ENCODE measurements around the gene PAK2. TPM values are rescaled to one million over a fixed set of nuclear protein-coding genes. Genes with fewer than 3 reads are reported as not detected.
"Not testable (repeated sequence)": the region's sequence is repeated elsewhere in the genome, so short reads cannot be mapped to it uniquely, and the experiment has no call there.

The PAK2 gene
- total RNA-seq, 1 experiment from 2014 or later, result 70.4 TPM

DNA sequence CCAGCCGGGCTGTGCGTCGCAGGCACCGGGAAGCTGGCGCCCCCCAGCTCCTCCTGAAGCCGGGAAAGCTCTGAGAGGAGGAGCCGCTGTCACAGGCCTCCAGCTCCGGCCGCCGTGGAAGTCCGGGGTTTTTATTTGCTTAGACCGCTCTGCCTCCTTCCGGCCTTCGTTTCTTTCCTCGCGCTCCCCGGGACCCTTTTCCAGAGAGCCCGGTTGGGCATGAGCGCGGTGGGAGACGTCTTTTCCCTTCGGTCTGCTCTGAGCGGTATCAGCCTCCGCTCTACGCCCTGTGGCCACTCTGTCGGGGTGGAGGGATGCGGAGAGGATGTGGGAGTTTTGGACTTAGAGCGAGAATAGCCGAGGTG is 128.6 kb downstream of the PAK2 start:
- peaks cover 27% of the 10 kb centered on the region for H3K36me3 Mint-ChIP-seq (ENCODE audit: insufficient read depth, unreplicated experiment)
- TF ChIP-seq CTCF (IDR thresholded peaks at IDR 0.05; ENCODE audit: unreplicated experiment), result no peak
- H3K27ac Mint-ChIP-seq (ENCODE audit: unreplicated experiment), result peak overlapping the region; percentile 52
- DNase-seq, result peak; percentile 12
- peak overlapping the region; percentile 88 for H3K4me3 Mint-ChIP-seq (ENCODE audit: low read depth, unreplicated experiment)
- CTCF ChIA-PET, result interaction anchor here (1.4 to 1.6 kb wide), 2 partner anchors 11 to 259 kb away, joined by 3 read pairs; no protein-coding TSS in a partner anchor
- intact Hi-C loops (cut with micrococcal nuclease; ENCODE audit: unreplicated experiment), result no loop called here
- no peaks in the 10 kb centered on the region for H3K9me3 Mint-ChIP-seq (ENCODE audit: low read depth, unreplicated experiment)
- no peaks in the 10 kb centered on the region for H3K27me3 Mint-ChIP-seq (ENCODE audit: unreplicated experiment)
- no peaks in the 10 kb centered on the region for H3K4me1 Mint-ChIP-seq (ENCODE audit: low read depth, unreplicated experiment)
- BruUV-seq (replicated peaks), result no TSS peak

DNA sequence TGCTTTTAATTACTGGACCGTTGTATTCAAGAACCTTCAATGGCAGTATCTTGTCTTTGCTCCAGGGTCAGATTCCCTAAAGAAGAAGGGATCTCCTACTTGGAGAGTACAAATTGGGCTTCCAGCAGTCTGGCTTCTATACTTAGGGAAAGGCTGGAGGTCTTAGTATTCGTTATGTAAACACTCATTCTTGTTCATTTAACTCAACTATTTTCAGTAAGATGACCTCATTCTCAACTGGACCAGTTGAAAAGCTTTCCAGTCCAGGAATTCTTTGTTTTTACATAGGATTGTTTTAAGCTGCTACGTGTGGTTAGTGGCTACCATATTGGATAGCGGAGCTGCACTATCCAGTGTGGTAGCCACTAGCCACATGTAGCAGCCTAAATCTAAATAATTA is 132.7 kb downstream of the PAK2 start:
- Mint-ChIP-seq H3K27ac (ENCODE audit: unreplicated experiment) (no peak overlapping the region), H3K9me3 (ENCODE audit: low read depth, unreplicated experiment) (no peaks in the 10 kb centered on the region), H3K4me1 (ENCODE audit: low read depth, unreplicated experiment) (peaks cover 12% of the 10 kb centered on the region), H3K36me3 (ENCODE audit: insufficient read depth, unreplicated experiment) (peaks cover 24% of the 10 kb centered on the region), H3K27me3 (ENCODE audit: unreplicated experiment) (no peaks in the 10 kb centered on the region), H3K4me3 (ENCODE audit: low read depth, unreplicated experiment) (no peak overlapping the region)
- no peak for DNase-seq
- CTCF ChIA-PET, result no interaction called here
- no TSS peak for BruUV-seq (replicated peaks)
- intact Hi-C loops (cut with micrococcal nuclease; ENCODE audit: unreplicated experiment), result no loop called here
- TF ChIP-seq CTCF (IDR thresholded peaks at IDR 0.05; ENCODE audit: unreplicated experiment), result no peak

DNA sequence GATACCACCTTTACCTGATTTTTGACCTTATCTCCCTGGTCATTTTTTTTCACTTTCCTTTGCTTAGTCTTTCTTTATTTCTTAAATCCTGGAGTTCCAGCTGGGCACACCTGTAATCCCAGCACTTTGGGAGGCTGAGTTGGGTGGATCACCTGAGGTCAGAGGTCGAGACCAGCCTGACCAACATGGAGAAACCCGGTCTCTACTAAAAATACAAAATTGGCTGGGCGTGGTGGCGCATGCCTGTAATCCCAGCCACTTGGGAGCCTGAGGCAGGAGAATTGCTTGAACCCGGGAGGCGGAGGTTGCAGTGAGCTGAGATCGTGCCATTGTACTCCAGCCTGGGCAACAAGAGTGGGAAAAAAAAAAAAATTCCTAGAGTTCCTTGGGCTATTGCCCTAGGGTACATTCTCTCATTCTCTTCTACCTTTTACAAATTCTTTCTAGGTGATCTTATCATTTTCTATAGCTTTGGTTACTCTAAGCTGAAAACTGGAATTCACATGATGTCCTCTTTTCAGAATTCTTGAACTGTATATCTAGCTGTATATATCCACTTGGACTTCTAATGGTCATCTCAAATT is 134.9 kb downstream of the PAK2 start:
- H3K4me1 Mint-ChIP-seq (ENCODE audit: low read depth, unreplicated experiment), result peaks cover 12% of the 10 kb centered on the region
- intact Hi-C loops (cut with micrococcal nuclease; ENCODE audit: unreplicated experiment); H3K27ac Mint-ChIP-seq (ENCODE audit: unreplicated experiment); H3K4me3 Mint-ChIP-seq (ENCODE audit: low read depth, unreplicated experiment); BruUV-seq (replicated peaks); DNase-seq; H3K27me3 Mint-ChIP-seq (ENCODE audit: unreplicated experiment); H3K36me3 Mint-ChIP-seq (ENCODE audit: insufficient read depth, unreplicated experiment); H3K9me3 Mint-ChIP-seq (ENCODE audit: low read depth, unreplicated experiment): not testable (repeated sequence)
- CTCF ChIA-PET, result interaction anchor here (0.6 to 0.7 kb wide), 2 partner anchors 11 to 183 kb away, joined by 3 to 5 read pairs; no protein-coding TSS in a partner anchor

DNA sequence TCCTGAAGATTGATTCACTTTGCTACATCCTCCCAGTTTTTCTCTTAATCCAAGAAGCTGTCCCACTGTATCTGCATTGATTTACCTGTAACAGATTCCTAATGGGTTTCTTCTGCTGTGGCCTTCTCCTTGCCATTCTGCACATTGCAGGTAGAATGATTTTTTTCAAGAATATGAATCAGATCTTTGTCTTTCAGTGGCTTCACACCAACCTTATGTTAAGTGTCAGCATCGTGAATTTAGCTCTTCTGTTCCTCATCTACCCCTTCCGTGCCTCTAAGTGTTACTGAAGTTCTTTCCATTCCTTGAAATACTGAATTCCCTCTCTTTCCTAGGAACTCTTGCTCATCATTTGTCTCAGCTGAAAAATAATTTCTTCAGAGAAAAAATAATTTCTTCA is 135.6 kb downstream of the PAK2 start:
- H3K27me3 Mint-ChIP-seq (ENCODE audit: unreplicated experiment), result no peaks in the 10 kb centered on the region
- intact Hi-C loops (cut with micrococcal nuclease; ENCODE audit: unreplicated experiment), result no loop called here
- BruUV-seq (replicated peaks), result no TSS peak

More for the DNA sequence above, 135.6 kb downstream of the PAK2 start:
- Mint-ChIP-seq H3K9me3 (ENCODE audit: low read depth, unreplicated experiment) (no peaks in the 10 kb centered on the region), H3K4me3 (ENCODE audit: low read depth, unreplicated experiment) (no peak overlapping the region), H3K36me3 (ENCODE audit: insufficient read depth, unreplicated experiment) (peaks cover 5% of the 10 kb centered on the region), H3K27ac (ENCODE audit: unreplicated experiment) (no peak overlapping the region), H3K4me1 (ENCODE audit: low read depth, unreplicated experiment) (peaks cover 12% of the 10 kb centered on the region)
- no peak for DNase-seq
- CTCF ChIA-PET, result interaction anchor here (0.6 kb wide), 1 partner anchor 12 kb away, joined by 3 read pairs; no protein-coding TSS in a partner anchor
- TF ChIP-seq CTCF (IDR thresholded peaks at IDR 0.05; ENCODE audit: unreplicated experiment), result no peak

Other genes starting within 250 kb of the PAK2 start
- 26.4 and 29.2 TPM in 2 replicates for gene RNF168, start 236.1 kb upstream of the PAK2 start, total RNA-seq (2022)
- not detected in 2 replicates for gene SMCO1, start 224.5 kb upstream of the PAK2 start, total RNA-seq (2022)
- gene WDR53, start 171.3 kb upstream of the PAK2 start, total RNA-seq (2022), result 20.3 and 23.9 TPM in 2 replicates
- 10.8 and 12.1 TPM in 2 replicates for gene FBXO45, start 171.2 kb upstream of the PAK2 start, total RNA-seq (2022)
- 0.39 and 0.99 TPM in 2 replicates for gene NRROS, start 100.2 kb upstream of the PAK2 start, total RNA-seq (2022)
- 1.2 and 1.7 TPM in 2 replicates for gene CEP19, start 27.6 kb upstream of the PAK2 start, total RNA-seq (2022)
- 24.4 and 31.2 TPM in 2 replicates for gene PIGX, start 27.5 kb upstream of the PAK2 start, total RNA-seq (2022)
- 34.0 and 35.2 TPM in 2 replicates for gene SENP5, start 128.1 kb downstream of the PAK2 start, total RNA-seq (2022)
- gene NCBP2, start 202.7 kb downstream of the PAK2 start, total RNA-seq (2022), result 67.1 and 71.5 TPM in 2 replicates
- 6.7 TPM in 2 replicates for gene PIGZ, start 229.0 kb downstream of the PAK2 start, total RNA-seq (2022)

Data from Calu3 (cell line).